HEK293T (cell line): ENCODE results near the gene PPP2R1B.

Source experiments
- ARNT ChIP-seq: fragments of 450-650 bp; IDR thresholded peaks from 2 replicates; pipeline ENCODE4 v1.6.1; 2017; ENCODE audit warnings: mild to moderate bottlenecking
- BHLHE40 ChIP-seq: fragments of 450-650 bp; IDR thresholded peaks from 2 replicates; pipeline ENCODE4 v1.6.1; 2016; ENCODE audit warnings: mild to moderate bottlenecking, moderate library complexity, borderline replicate concordance
- CTBP1 ChIP-seq: fragments of 450-650 bp; IDR thresholded peaks from 2 replicates; pipeline ENCODE4 v1.6.1; 2016; ENCODE audit warnings: borderline replicate concordance
- FOXA1 ChIP-seq: fragments of 450-650 bp; IDR thresholded peaks from 2 replicates; pipeline ENCODE4 v1.6.1; 2016; ENCODE audit warnings: mild to moderate bottlenecking
- FOXK2 ChIP-seq: fragments of 450-650 bp; IDR thresholded peaks from 2 replicates; pipeline ENCODE4 v1.6.1; 2016; ENCODE audit warnings: mild to moderate bottlenecking
- FOXM1 ChIP-seq: fragments of 450-650 bp; IDR thresholded peaks from 2 replicates; pipeline ENCODE4 v1.6.1; 2017; ENCODE audit warnings: mild to moderate bottlenecking, borderline replicate concordance
- HDGF ChIP-seq: fragments of 450-650 bp; IDR thresholded peaks from 2 replicates; pipeline ENCODE4 v1.6.1; 2017; ENCODE audit warnings: antibody characterized with exemption, borderline replicate concordance
- LEF1 ChIP-seq: fragments of 450-650 bp; IDR thresholded peaks from 2 replicates; pipeline ENCODE4 v1.6.1; 2017; ENCODE audit warnings: mild to moderate bottlenecking, borderline replicate concordance
- NFRKB ChIP-seq: fragments of 450-650 bp; IDR thresholded peaks from 2 replicates; pipeline ENCODE4 v1.6.1; 2016; ENCODE audit warnings: mild to moderate bottlenecking, moderate library complexity
- PKNOX1 ChIP-seq: fragments of 450-650 bp; IDR thresholded peaks from 2 replicates; pipeline ENCODE4 v1.6.1; 2016
- SP1 ChIP-seq: fragments of 450-650 bp; IDR thresholded peaks from 2 replicates; pipeline ENCODE4 v1.6.1; 2017
- TARDBP ChIP-seq: fragments of 450-650 bp; IDR thresholded peaks from 2 replicates; pipeline ENCODE4 v1.6.1; 2016
- ZNF384 ChIP-seq: fragments of 450-650 bp; IDR thresholded peaks from 2 replicates; pipeline ENCODE4 v1.6.1; 2016

- no peak for TF ChIP-seq FOXM1
- no peak for TF ChIP-seq NFRKB
- TF ChIP-seq FOXK2 = no peak
- no peak for TF ChIP-seq PKNOX1
- no peak for TF ChIP-seq CTBP1
- no peak for TF ChIP-seq SP1
- TF ChIP-seq BHLHE40 = no peak
- no peak for TF ChIP-seq HDGF
- no peak for TF ChIP-seq FOXA1
- no peak for TF ChIP-seq TARDBP
- TF ChIP-seq LEF1 = no peak
- TF ChIP-seq ZNF384 = no peak
- no peak for TF ChIP-seq ARNT
Observed at GRCh38 chr11:111700162-111700561, 66.0 kb downstream of the PPP2R1B start.
